ENCODE measurements around the gene RERE.

- TF ChIP-seq CTCF (IDR thresholded peaks at IDR 0.05): no peak
- TF ChIP-seq EP300 (IDR thresholded peaks at IDR 0.05): no peak
Observed at GRCh38 chr1:8434101-8434500, 383.3 kb downstream of the RERE start.
